Panc1 (cell line): ENCODE data around the gene C11orf21.
"Not testable (repeated sequence)": the region's sequence is repeated elsewhere in the genome, so short reads cannot be mapped to it uniquely, and the experiment has no call there.

Source experiments
- CTCF ChIP-seq: fragments of 450-650 bp; IDR thresholded peaks from 2 replicates; pipeline ENCODE4 v1.5.1; 2017; ENCODE audit warnings: mild to moderate bottlenecking
- POLR2AphosphoS5 ChIP-seq: IDR thresholded peaks from 2 replicates; pipeline ENCODE4 v1.6.1; 2012; ENCODE audit warnings: mild to moderate bottlenecking, low read depth, low read length, moderate library complexity

- not testable (repeated sequence) for TF ChIP-seq CTCF, POLR2AphosphoS5
These were observed 37.0 kb upstream of the C11orf21 start for GRCh38 chr11:2338760-2339159.
